Activated naive CD4-positive, alpha-beta T cell (primary cell): ENCODE data around the gene ETV5.

Experiments
- DNase-seq, 4 experiments: peaks; one replicate each; lab custom pipeline; 2025; lab: John Stamatoyannopoulos, UW

The ETV5 gene

GRCh38 chr3:186123012-186123411, 14.1 kb upstream of the ETV5 start:
- no peak for DNase-seq

GRCh38 chr3:186121968-186122367, 13.1 kb upstream of the ETV5 start:
- no peak for DNase-seq

GRCh38 chr3:186121278-186121677, 12.4 kb upstream of the ETV5 start:
- DNase-seq = no peak

- DNase-seq = no peak
These were observed 10.6 kb upstream of the ETV5 start for GRCh38 chr3:186119499-186119898.

GRCh38 chr3:186118692-186119091, 9.8 kb upstream of the ETV5 start:
- no peak for DNase-seq

- DNase-seq = no peak
These were observed 8.7 kb upstream of the ETV5 start for GRCh38 chr3:186117521-186118134.

GRCh38 chr3:186115239-186115996, 6.5 kb upstream of the ETV5 start:
- no peak for DNase-seq

GRCh38 chr3:186110975-186111974, 2.4 kb upstream of the ETV5 start:
- no peak for DNase-seq

- DNase-seq = no peak
These were observed 1.3 kb upstream of the ETV5 start for GRCh38 chr3:186109897-186110803.

- no peak for DNase-seq
These were observed 566 bp downstream of the ETV5 start for GRCh38 chr3:186108106-186108940.

- peak in 1 of 4 experiments; percentile 30 for DNase-seq
These were observed 1.4 kb downstream of the ETV5 start for GRCh38 chr3:186107215-186108105.

GRCh38 chr3:186105543-186105942, 3.3 kb downstream of the ETV5 start:
- no peak for DNase-seq

GRCh38 chr3:186102687-186103086, 6.2 kb downstream of the ETV5 start:
- DNase-seq = no peak

GRCh38 chr3:186100398-186100797, 8.5 kb downstream of the ETV5 start:
- DNase-seq = no peak

- DNase-seq = no peak
These were observed 9.7 kb downstream of the ETV5 start for GRCh38 chr3:186099178-186099577.

- DNase-seq = no peak
These were observed 10.1 kb downstream of the ETV5 start for GRCh38 chr3:186098740-186099139.

- DNase-seq = no peak
These were observed 11.0 kb downstream of the ETV5 start for GRCh38 chr3:186097663-186098451.

GRCh38 chr3:186097317-186097662, 11.6 kb downstream of the ETV5 start:
- no peak for DNase-seq

- no peak for DNase-seq
These were observed 12.6 kb downstream of the ETV5 start for GRCh38 chr3:186096290-186096689.
